Measurements from ENCODE around the gene TBX15.

Gene TBX15

GRCh38 chr1:118977600-118977999 lies 10.5 kb downstream of the TBX15 start:
- TF ChIP-seq EZH2 (IDR thresholded peaks at IDR 0.05) (no peak), POLR2AphosphoS5 (IDR thresholded peaks at IDR 0.05; ENCODE audit: borderline replicate concordance, low read depth, low read length) (no peak), FOXP2 (optimal IDR thresholded peaks at IDR 0.05; ENCODE audit: control extremely low read depth, extremely low read length, insufficient read depth) (no peak)
- Histone ChIP-seq H3K9ac (ENCODE audit: insufficient read length) (no peak overlapping the region), H3K4me3 (no peak overlapping the region)

GRCh38 chr1:118974661-118975060 lies 13.5 kb downstream of the TBX15 start:
- DNase-seq (ENCODE audit: low read depth, low spot score) = no peak
- no peaks in the 10 kb centered on the region for H3K36me3 ChIP-seq (ENCODE audit: insufficient read depth, low read length)
- no peak overlapping the region for H3K4me3 ChIP-seq
- H3K27ac ChIP-seq = no peak overlapping the region
- no peak overlapping the region for H3K9ac ChIP-seq (ENCODE audit: insufficient read length)
- TF ChIP-seq POLR2AphosphoS5 (IDR thresholded peaks at IDR 0.05; ENCODE audit: borderline replicate concordance, low read depth, low read length) (no peak), EZH2 (IDR thresholded peaks at IDR 0.05) (no peak), FOXP2 (optimal IDR thresholded peaks at IDR 0.05; ENCODE audit: control extremely low read depth, extremely low read length, insufficient read depth) (no peak)
- no peaks in the 10 kb centered on the region for H3K9me3 ChIP-seq (ENCODE audit: low read depth, low read length)

More at GRCh38 chr1:118977600-118977999, 10.5 kb downstream of the TBX15 start:
- no peaks in the 10 kb centered on the region for H3K36me3 ChIP-seq (ENCODE audit: insufficient read depth, low read length)
- no peaks in the 10 kb centered on the region for H3K9me3 ChIP-seq (ENCODE audit: low read depth, low read length)
- DNase-seq (ENCODE audit: low read depth, low spot score) = no peak
- H3K27ac ChIP-seq = no peak overlapping the region

GRCh38 chr1:118973531-118974137 lies 14.5 kb downstream of the TBX15 start:
- DNase-seq (ENCODE audit: low read depth, low spot score) = no peak
- no peak for TF ChIP-seq FOXP2 (optimal IDR thresholded peaks at IDR 0.05; ENCODE audit: control extremely low read depth, extremely low read length, insufficient read depth)
- TF ChIP-seq POLR2AphosphoS5 (IDR thresholded peaks at IDR 0.05; ENCODE audit: borderline replicate concordance, low read depth, low read length) = no peak
- no peak for TF ChIP-seq EZH2 (IDR thresholded peaks at IDR 0.05)
- no peaks in the 10 kb centered on the region for H3K36me3 ChIP-seq (ENCODE audit: insufficient read depth, low read length)
- no peaks in the 10 kb centered on the region for H3K9me3 ChIP-seq (ENCODE audit: low read depth, low read length)
- H3K9ac ChIP-seq (ENCODE audit: insufficient read length) = no peak overlapping the region
- H3K4me3 ChIP-seq = no peak overlapping the region
- H3K27ac ChIP-seq = no peak overlapping the region

DNA sequence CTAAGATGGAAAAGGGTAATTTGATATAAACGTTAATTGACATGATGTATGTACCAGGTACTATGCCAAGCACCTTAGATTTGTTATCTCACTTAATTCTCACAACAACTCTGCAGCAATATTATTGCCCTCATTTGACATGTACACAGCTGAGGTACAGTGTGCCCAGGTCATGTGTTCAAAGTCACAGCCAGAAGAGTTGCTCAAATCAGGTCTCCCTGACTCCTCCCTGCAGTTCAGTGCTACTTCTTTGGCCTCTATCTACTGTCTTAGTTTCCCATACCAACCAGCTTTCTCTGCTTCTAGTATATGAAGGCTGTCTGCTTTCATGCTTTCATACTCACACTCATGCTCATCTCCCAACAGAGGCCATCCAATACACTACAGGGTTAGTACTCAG lies 15.1 kb downstream of the TBX15 start:
- Histone ChIP-seq H3K9ac (ENCODE audit: insufficient read length) (no peak overlapping the region), H3K9me3 (ENCODE audit: low read depth, low read length) (no peaks in the 10 kb centered on the region), H3K27ac (no peak overlapping the region), H3K36me3 (ENCODE audit: insufficient read depth, low read length) (no peaks in the 10 kb centered on the region), H3K4me3 (no peak overlapping the region)
- TF ChIP-seq FOXP2 (optimal IDR thresholded peaks at IDR 0.05; ENCODE audit: control extremely low read depth, extremely low read length, insufficient read depth) = no peak
- no peak for TF ChIP-seq POLR2AphosphoS5 (IDR thresholded peaks at IDR 0.05; ENCODE audit: borderline replicate concordance, low read depth, low read length)
- no peak for TF ChIP-seq EZH2 (IDR thresholded peaks at IDR 0.05)
- no peak for DNase-seq (ENCODE audit: low read depth, low spot score)

DNA sequence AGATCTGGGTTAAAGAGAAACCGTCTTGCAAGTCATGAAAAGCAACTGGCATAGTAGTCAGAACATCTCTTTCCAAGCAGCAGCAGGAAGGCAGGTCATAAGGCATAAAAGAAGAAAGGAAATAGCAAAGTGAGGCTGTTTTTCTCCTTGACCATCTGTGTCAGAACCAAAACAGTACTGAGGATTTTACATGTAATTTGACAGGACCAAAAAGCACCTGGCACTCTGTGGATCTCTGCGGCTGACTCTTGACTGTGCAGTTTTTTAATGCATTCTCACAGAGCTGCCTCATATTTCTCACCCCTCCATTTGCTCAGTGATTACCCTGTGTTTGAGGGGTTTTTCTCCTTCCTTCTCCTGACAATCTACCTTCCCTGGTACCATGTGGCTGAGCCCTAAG lies 17.7 kb downstream of the TBX15 start:
- H3K4me3 ChIP-seq = no peak overlapping the region
- no peak overlapping the region for H3K9ac ChIP-seq (ENCODE audit: insufficient read length)
- no peaks in the 10 kb centered on the region for H3K36me3 ChIP-seq (ENCODE audit: insufficient read depth, low read length)
- no peaks in the 10 kb centered on the region for H3K9me3 ChIP-seq (ENCODE audit: low read depth, low read length)
- no peak for DNase-seq (ENCODE audit: low read depth, low spot score)
- no peak overlapping the region for H3K27ac ChIP-seq
- TF ChIP-seq POLR2AphosphoS5 (IDR thresholded peaks at IDR 0.05; ENCODE audit: borderline replicate concordance, low read depth, low read length) (no peak), EZH2 (IDR thresholded peaks at IDR 0.05) (no peak), FOXP2 (optimal IDR thresholded peaks at IDR 0.05; ENCODE audit: control extremely low read depth, extremely low read length, insufficient read depth) (no peak)

DNA sequence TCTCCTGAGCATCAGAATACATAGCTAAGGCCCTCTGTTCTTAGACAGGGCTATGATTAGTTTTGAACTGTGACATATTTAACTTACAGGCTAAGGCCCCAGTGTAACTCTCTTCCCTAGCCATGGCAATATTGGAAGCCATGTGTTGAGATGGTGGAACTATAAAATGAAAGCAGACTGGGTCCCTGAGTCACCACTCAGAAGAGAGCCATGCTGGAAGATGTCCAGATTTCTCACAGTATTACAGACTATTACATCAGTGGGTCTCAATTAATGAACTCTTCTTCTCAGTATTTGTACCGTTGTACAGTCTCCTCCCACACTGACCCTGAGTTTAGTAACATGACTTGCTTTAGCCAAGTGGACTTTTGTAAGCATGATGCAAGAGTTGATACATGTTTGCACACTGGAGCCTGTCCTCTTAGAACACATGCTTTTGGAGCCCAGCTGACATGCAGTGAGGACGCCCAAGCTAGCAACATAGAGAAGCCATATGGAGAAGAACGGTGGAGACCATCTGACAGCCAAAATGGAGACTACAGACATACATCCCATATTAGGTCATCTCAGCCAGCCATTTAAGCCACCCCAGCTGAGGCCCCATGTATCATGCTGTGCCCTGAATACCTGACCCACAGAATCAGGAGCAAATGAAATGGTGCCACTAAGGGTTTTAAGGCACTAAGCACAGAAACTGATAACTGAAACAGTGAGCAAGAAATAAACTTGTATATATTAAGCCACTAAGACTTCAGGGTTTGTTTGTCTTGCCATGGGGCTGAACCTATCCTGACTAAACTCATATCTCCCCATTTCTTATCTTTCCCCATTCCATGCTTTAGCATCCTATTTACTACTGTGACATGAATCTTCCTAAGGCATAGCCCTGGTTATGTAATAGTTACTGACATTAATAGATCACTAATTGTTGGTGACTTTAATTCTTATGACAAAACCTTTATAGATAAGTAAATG lies 24.4 kb downstream of the TBX15 start:
- H3K9me3 ChIP-seq (ENCODE audit: low read depth, low read length) = no peaks in the 10 kb centered on the region
- H3K4me3 ChIP-seq = no peak overlapping the region
- no peaks in the 10 kb centered on the region for H3K36me3 ChIP-seq (ENCODE audit: insufficient read depth, low read length)
- H3K27ac ChIP-seq = no peak overlapping the region
- H3K9ac ChIP-seq (ENCODE audit: insufficient read length) = no peak overlapping the region
- no peak for DNase-seq (ENCODE audit: low read depth, low spot score)
- TF ChIP-seq POLR2AphosphoS5 (IDR thresholded peaks at IDR 0.05; ENCODE audit: borderline replicate concordance, low read depth, low read length) (no peak), FOXP2 (optimal IDR thresholded peaks at IDR 0.05; ENCODE audit: control extremely low read depth, extremely low read length, insufficient read depth) (no peak), EZH2 (IDR thresholded peaks at IDR 0.05) (no peak)

- Histone ChIP-seq H3K27ac (no peak overlapping the region), H3K36me3 (ENCODE audit: insufficient read depth, low read length) (no peaks in the 10 kb centered on the region), H3K4me3 (no peak overlapping the region), H3K9ac (ENCODE audit: insufficient read length) (no peak overlapping the region), H3K9me3 (ENCODE audit: low read depth, low read length) (no peaks in the 10 kb centered on the region)
- TF ChIP-seq FOXP2 (optimal IDR thresholded peaks at IDR 0.05; ENCODE audit: control extremely low read depth, extremely low read length, insufficient read depth) (no peak), EZH2 (IDR thresholded peaks at IDR 0.05) (no peak), POLR2AphosphoS5 (IDR thresholded peaks at IDR 0.05; ENCODE audit: borderline replicate concordance, low read depth, low read length) (no peak)
- DNase-seq (ENCODE audit: low read depth, low spot score) = no peak
These were observed 25.0 kb downstream of the TBX15 start for GRCh38 chr1:118963138-118963455.

DNA sequence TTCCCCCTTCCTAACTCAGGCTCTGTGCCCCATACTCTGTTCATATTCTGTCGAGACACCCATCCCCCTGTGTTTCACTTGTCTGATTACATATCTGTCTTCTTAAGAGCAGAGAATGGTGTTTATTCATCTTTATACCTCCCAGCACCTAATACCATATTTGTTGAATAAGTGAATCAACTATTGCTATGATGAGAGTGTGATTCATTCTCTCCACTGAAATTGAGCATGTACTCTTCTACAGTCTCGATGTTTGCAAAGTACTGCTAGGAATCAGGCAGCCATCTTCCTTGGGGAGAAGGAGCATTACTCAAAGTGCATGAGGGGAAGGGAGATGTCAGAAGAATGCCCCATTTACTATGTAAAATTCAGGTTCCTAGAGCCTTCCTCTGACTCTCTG lies 27.0 kb downstream of the TBX15 start:
- TF ChIP-seq POLR2AphosphoS5 (IDR thresholded peaks at IDR 0.05; ENCODE audit: borderline replicate concordance, low read depth, low read length) = no peak
- no peak for TF ChIP-seq FOXP2 (optimal IDR thresholded peaks at IDR 0.05; ENCODE audit: control extremely low read depth, extremely low read length, insufficient read depth)
- no peak for TF ChIP-seq EZH2 (IDR thresholded peaks at IDR 0.05)
- Histone ChIP-seq H3K4me3 (no peak overlapping the region), H3K27ac (no peak overlapping the region), H3K36me3 (ENCODE audit: insufficient read depth, low read length) (no peaks in the 10 kb centered on the region), H3K9ac (ENCODE audit: insufficient read length) (no peak overlapping the region), H3K9me3 (ENCODE audit: low read depth, low read length) (no peaks in the 10 kb centered on the region)
- no peak for DNase-seq (ENCODE audit: low read depth, low spot score)
